SK-N-SH (cell line): Measurements from ENCODE around the gene MT1M. TPM values are rescaled to one million over a fixed set of nuclear protein-coding genes. Genes with fewer than 3 reads are reported as not detected.
"Not testable (repeated sequence)": the region's sequence is repeated elsewhere in the genome, so short reads cannot be mapped to it uniquely, and the experiment has no call there.

ENCODE experiments used
- CTCF ChIA-PET: fragments of 300-600, 350-600 bp; formaldehyde crosslinking; extraction: SDS; loops from one replicate; lab custom pipeline; 2021; lab: Yijun Ruan, JAX
- POLR2A ChIA-PET: fragments of 350-600 bp; sonication (Branson Sonifier 250); formaldehyde crosslinking; extraction: SDS; loops from one replicate; lab custom pipeline; 2020; ENCODE audit warnings: antibody characterized with exemption, inconsistent platforms; lab: Yijun Ruan, JAX
- DNase-seq: peaks from one replicate; pipeline ENCODE4 v3.0.0; 2012
- H2AFZ ChIP-seq: fragments of 200-600 bp; sonication (generic); 2 replicates; pipeline ENCODE4 v1.8.1; 2016; ENCODE audit warnings: antibody characterized with exemption, mild to moderate bottlenecking, low read depth
- H3F3A ChIP-seq: fragments of 200-600 bp; sonication (generic); replicated peaks from 2 replicates; pipeline ENCODE3; 2016; ENCODE audit warnings: antibody characterized with exemption, mild to moderate bottlenecking; ENCODE audit not compliant: insufficient read depth
- H3K27ac ChIP-seq, 2 experiments: fragments of 200-500 bp in 1 of 2; fragments of 200-600 bp in 1 of 2; sonication (Bioruptor generic) in 1 of 2; sonication (generic), shearing (Covaris generic) in 1 of 2; 2 replicates each; pipeline versions ENCODE4 v1.5.1 to v1.6.1; 2014 to 2016; ENCODE audit warnings: low read depth in 2 of 2, inconsistent platforms in 1 of 2, low read length in 1 of 2, mild to moderate bottlenecking in 1 of 2, mixed read lengths in 1 of 2
- H3K27me3 ChIP-seq: fragments of 200-600 bp; sonication (generic), shearing (Covaris generic); 2 replicates; pipeline ENCODE4 v1.6.1; 2016; ENCODE audit warnings: mixed run types; ENCODE audit not compliant: insufficient read depth
- H3K36me3 ChIP-seq, 2 experiments: fragments of 200-500 bp in 1 of 2; fragments of 200-600 bp in 1 of 2; sonication (Bioruptor generic) in 1 of 2; sonication (generic) in 1 of 2; replicated peaks in 1 of 2; 2 replicates each; pipeline versions ENCODE3 to v1.5.1; 2014 to 2016; ENCODE audit warnings: low read length in 1 of 2, mild to moderate bottlenecking in 1 of 2; ENCODE audit not compliant: insufficient read depth in 2 of 2, control insufficient read depth in 1 of 2
- H3K4me1 ChIP-seq, 2 experiments: fragments of 200-500 bp in 1 of 2; fragments of 200-600 bp in 1 of 2; sonication (Bioruptor generic) in 1 of 2; sonication (generic), shearing (Covaris generic) in 1 of 2; 2 replicates each; pipeline versions ENCODE4 v1.5.1 to v1.6.1; 2014 to 2016; ENCODE audit warnings: low read depth in 1 of 2, low read length in 1 of 2, mixed run types in 1 of 2; ENCODE audit not compliant: insufficient read depth in 2 of 2, control insufficient read depth in 1 of 2
- H3K4me2 ChIP-seq: fragments of 200-600 bp; sonication (generic), shearing (Covaris generic); 2 replicates; pipeline ENCODE4 v1.6.1; 2017; ENCODE audit warnings: mixed run types
- H3K4me3 ChIP-seq, 2 experiments: fragments of 200-500 bp in 1 of 2; fragments of 200-600 bp in 1 of 2; sonication (Bioruptor generic) in 1 of 2; sonication (generic), shearing (Covaris generic) in 1 of 2; 2 replicates each; pipeline versions ENCODE4 v1.5.1 to v1.8.1; 2014 to 2016; ENCODE audit warnings: low read depth in 2 of 2, inconsistent platforms in 1 of 2, low read length in 1 of 2, mild to moderate bottlenecking in 1 of 2, mixed read lengths in 1 of 2, moderate library complexity in 1 of 2
- H3K79me2 ChIP-seq: fragments of 200-600 bp; sonication (generic); 2 replicates; pipeline ENCODE4 v1.8.1; 2017; ENCODE audit warnings: mild to moderate bottlenecking; ENCODE audit not compliant: insufficient read depth
- H3K9ac ChIP-seq: fragments of 200-600 bp; sonication (generic); 2 replicates; pipeline ENCODE4 v1.6.1; 2017; ENCODE audit warnings: mixed run types
- H3K9me2 ChIP-seq: fragments of 200-600 bp; sonication (generic); 2 replicates; pipeline ENCODE4 v1.6.1; 2017; ENCODE audit warnings: mixed run types
- H3K9me3 ChIP-seq: fragments of 200-600 bp; sonication (generic); 2 replicates; pipeline ENCODE4 v1.6.1; 2017; ENCODE audit warnings: mixed run types, mild to moderate bottlenecking, moderate library complexity
- H4K20me1 ChIP-seq: fragments of 200-600 bp; sonication (generic); 2 replicates; pipeline ENCODE4 v1.6.1; 2017; ENCODE audit warnings: mild to moderate bottlenecking, mixed run types; ENCODE audit not compliant: insufficient read depth
- FOXM1 ChIP-seq: IDR thresholded peaks from 2 replicates; pipeline ENCODE4 v1.4.0; 2012; ENCODE audit warnings: low read depth, mild to moderate bottlenecking
- JUND ChIP-seq: IDR thresholded peaks from 2 replicates; pipeline ENCODE4 v1.4.0; 2012
- MEF2A ChIP-seq: IDR thresholded peaks from 2 replicates; pipeline ENCODE4 v1.4.0; 2012; ENCODE audit warnings: low read depth, borderline replicate concordance
- PBX3 ChIP-seq: IDR thresholded peaks from 2 replicates; pipeline ENCODE4; 2012
- SMC3 ChIP-seq: IDR thresholded peaks from 2 replicates; pipeline ENCODE4 v1.6.1; 2012; ENCODE audit warnings: low read depth, low read length, improper control_type of control experiment
- USF1 ChIP-seq: IDR thresholded peaks from 2 replicates; pipeline ENCODE4 v1.4.0; 2012; ENCODE audit warnings: low read depth, borderline replicate concordance
- WGBS: methylation state at CpG from one replicate; pipeline ENCODE4 v1.1.6; 2017; ENCODE audit warnings: low lambda C conversion rate; 5-methylcytosine and 5-hydroxymethylcytosine counted together
- polyA plus RNA-seq, 3 experiments: library from polyadenylated mRNA; depleted of rRNA; stranded (reverse); fragments of >200 nt; gene quantifications; 2 replicates each; pipeline ENCODE4 v1.2.3, GENCODE V29; 2012

Gene MT1M
- polyA plus RNA-seq, 1 of the 3 experiments (the other 2 are of a cell fraction) = 1.3 TPM

GRCh38 chr16:56662357-56663354 lies 30.2 kb downstream of the MT1M start (continued):
- TF ChIP-seq SMC3 (no peak), PBX3 (no peak), FOXM1 (no peak)

- no peaks in the 10 kb centered on the region for H3K9me2 ChIP-seq
- TF ChIP-seq USF1 (no peak), JUND (no peak), MEF2A (no peak)
- no peaks in the 10 kb centered on the region for H4K20me1 ChIP-seq
- H3K4me2 ChIP-seq = no peak overlapping the region
- no peaks in the 10 kb centered on the region for H3K79me2 ChIP-seq
- ChIA-PET POLR2A (no interaction called here), CTCF (interaction anchor here (2.2 kb wide), 1 partner anchor 64 kb away, joined by 5 read pairs; no protein-coding TSS in a partner anchor)
- H3K9me3 ChIP-seq = no peaks in the 10 kb centered on the region
- no peak for DNase-seq
- no peak overlapping the region for H3K9ac ChIP-seq
- no peak overlapping the region for H3K4me3 ChIP-seq
- peaks cover 40% of the 10 kb centered on the region for H3K27me3 ChIP-seq
- WGBS = 88% methylated on average over 1 of the region's 1 CpG
- no peak overlapping the region for H3K27ac ChIP-seq
- H3F3A ChIP-seq = no peaks in the 10 kb centered on the region
- H3K4me1 ChIP-seq = no peaks in the 10 kb centered on the region; a peak in 1 of 4 replicates
- H2AFZ ChIP-seq = no peak overlapping the region
- no peaks in the 10 kb centered on the region for H3K36me3 ChIP-seq
These were observed 32.0 kb downstream of the MT1M start for GRCh38 chr16:56664506-56664905.

- H3K27ac ChIP-seq, H2AFZ ChIP-seq, H3K9me2 ChIP-seq, DNase-seq, H4K20me1 ChIP-seq, H3K79me2 ChIP-seq, CTCF ChIA-PET, H3K36me3 ChIP-seq, H3K4me1 ChIP-seq, H3K4me3 ChIP-seq, H3K4me2 ChIP-seq, H3K9ac ChIP-seq, POLR2A ChIA-PET, H3F3A ChIP-seq, H3K9me3 ChIP-seq: not testable (repeated sequence)
- WGBS = 71% methylated on average over 6 of the region's 8 CpGs
- H3K27me3 ChIP-seq = peaks cover 50% of the 10 kb centered on the region
These were observed 33.1 kb downstream of the MT1M start for GRCh38 chr16:56665286-56666261.
